Measurements from ENCODE around the gene ONECUT3.
A peak's percentile ranks its signal among the peaks of the same experiment; 100 is the strongest.

ONECUT3 gene

DNA sequence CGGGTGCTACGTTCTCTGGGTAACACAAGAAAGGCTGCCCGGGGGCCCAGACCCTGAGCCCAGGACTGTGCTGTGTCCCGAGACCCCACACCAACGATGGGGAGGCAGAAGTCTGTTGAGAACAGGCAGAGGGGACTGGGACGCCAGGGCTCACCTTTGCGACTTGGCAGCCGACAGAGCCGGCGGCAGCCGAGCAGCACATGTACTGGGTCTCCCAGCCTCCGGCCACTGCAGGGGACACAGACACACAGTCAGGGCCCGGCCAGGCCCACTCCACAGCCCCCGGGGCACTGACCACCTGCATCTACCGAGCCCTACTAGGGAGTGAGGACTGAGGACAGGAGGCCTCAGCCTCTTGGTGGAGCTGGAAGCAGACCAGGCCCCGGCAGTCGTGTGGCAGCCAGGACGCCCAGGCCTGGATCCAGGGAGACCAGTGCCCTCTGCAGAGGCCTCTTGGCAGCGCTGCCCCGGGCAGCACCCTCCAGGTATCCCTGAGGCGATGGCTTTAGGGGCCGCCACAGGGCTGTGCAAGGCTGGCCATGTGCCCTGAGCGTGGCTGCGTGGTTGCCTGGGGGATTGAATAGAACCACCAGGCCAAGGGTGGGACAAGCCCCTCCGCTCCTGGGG, 64.4 kb downstream of the ONECUT3 start:
- DNase-seq = no peak

- DNase-seq = no peak
Observed at GRCh38 chr19:1818549-1819195, 65.4 kb downstream of the ONECUT3 start.

DNA sequence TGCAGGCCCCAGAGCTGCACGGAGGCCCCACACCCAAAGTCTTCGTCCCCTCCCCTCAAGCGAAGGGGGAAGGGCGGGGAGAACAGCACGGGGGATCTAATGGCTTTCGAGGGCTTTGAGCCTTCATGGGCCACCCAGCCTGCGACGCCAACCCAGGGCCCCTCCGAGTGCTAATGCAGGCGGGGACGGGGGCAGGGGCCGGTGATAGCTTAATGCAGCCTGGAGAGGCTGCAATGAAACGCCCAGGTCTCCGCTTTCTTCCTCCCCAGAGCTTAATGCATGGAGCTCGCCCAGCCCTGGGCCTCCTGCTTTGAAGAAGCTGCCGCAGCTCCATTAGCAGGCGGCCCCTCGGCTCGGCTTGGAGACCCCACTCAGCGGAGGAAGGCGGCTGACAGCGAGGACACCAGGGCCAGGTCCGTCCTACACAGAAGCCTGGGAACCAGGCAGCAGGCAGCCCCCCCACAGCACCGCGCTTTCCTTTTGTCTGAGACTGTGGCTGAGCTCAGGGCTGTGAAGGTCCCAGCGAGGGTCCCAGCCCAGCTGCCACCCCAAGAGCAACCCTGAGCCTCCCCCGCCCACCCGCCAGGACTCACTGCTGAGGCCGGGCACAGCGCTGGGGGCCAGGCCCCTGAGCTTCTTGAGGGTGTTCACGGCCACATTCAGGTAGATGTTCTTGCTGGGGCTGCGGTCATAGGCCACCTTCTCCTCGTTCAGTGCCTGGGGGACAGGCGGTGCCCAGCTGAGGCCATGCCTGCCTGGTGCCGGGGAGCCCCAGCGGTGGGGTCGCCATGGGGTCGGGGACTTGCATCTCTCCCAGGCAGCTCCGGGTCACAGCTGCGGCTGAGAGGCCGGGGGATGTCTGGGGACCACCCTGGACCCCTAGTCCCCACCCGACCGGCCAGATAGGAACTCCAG, 66.3 kb downstream of the ONECUT3 start:
- no peak for DNase-seq

DNA sequence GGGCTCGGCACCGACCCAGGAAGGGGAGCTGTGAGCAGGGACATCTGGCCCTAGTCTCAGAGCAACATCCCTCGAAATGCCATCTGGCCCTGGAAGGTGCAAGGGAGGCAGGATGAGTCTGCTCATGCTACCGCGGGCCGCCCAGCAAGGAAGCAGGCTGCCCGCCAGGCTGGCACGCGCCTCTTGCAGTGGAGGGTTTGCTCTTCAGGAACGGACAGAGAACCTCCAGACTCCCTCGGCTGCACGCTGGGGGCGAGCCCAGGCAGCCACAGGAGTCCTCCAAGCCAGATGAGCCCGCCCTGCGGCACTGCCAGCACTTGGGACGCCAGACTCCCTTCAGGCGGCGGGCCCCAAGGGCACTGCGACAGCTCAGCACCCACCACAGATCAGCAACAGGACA, 68.9 kb downstream of the ONECUT3 start:
- DNase-seq = no peak

GRCh38 chr19:1823020-1823419, 69.7 kb downstream of the ONECUT3 start:
- no peak for DNase-seq

GRCh38 chr19:1823539-1824251, 70.4 kb downstream of the ONECUT3 start:
- no peak for DNase-seq

- no peak for DNase-seq
Observed at GRCh38 chr19:1824252-1824622, 70.9 kb downstream of the ONECUT3 start.

DNA sequence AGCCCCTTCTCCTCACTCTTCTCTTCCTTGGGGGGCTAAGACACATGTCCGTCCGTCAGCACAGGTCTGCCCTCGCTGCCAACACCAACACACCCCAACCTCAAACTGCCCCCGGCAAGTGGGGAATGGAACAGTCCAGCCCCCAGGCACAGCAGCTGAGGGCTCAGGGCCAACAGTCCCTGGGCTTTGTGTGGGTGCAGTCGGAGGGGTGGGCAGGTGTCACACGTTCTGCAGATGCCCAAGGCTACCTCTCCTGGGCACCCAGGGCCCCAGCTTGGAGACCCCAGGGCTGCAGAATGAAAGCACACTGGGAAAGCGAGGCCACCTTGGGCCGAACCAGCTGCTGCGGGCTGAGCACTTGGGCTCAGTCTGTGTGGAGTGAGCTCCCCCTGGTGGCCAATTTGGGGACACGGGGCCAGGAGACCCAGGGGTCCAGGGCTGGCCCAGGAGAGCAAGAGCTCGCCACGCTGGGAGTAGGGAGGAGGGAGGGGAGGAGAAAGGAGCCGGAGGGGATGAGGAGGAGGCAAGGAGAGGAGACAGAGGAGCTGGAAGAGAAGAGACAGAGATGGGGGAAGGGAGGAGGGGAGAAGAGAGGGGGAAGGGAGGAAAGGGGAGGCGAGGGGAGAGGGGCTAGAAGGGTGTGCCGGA, 72.7 kb downstream of the ONECUT3 start:
- DNase-seq = peak; percentile 99

DNA sequence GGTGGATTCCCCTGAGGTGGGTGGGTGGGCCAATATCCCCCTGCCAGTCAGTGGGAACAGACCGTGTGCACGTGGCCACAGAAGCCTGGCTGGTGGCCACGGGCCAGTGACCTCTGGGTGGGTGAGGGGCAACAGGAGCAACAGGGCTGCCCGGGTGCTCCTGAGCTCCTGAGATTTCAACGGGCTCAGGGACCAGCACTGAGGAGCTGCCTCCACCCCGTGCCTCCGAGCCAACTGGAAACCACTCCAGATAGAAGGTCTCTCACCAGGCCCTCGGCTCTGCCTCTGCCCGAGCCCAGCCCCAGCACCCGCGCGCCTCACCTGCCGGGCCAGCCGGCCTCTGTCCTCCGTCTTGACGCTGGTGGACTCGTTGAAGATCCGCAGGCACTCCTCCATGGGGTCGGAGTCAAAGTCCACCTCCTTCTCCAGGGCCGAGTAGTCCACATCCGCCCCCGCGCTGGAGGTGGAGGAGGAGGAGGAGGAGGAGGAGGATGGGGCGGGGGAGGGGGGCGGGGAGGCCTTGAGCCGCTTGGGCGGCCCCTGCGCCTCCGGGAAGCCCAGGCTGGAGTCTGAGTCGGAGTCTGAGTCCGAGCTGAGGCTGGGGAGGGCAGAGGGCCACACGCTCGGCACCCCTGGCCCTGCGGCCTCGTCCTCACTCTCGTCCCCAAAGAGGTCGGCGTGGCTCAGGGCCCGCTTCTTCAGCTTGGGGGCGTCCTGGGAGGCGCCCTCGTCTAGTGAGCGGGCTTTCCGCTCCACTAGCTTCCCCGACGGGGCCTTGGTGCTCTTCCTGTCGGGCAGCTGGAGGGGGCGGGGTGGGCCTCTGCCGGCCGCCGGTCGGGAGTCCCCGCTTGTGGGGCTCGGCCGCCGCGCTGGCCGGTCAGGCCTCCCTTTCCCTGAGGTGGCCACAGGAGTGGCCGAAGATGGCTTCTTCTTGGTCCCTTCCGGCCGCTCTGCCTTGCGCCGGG, 73.5 kb downstream of the ONECUT3 start:
- peak; percentile 88 for DNase-seq

- DNase-seq = no peak
Observed at GRCh38 chr19:1827566-1828278, 74.4 kb downstream of the ONECUT3 start.

DNA sequence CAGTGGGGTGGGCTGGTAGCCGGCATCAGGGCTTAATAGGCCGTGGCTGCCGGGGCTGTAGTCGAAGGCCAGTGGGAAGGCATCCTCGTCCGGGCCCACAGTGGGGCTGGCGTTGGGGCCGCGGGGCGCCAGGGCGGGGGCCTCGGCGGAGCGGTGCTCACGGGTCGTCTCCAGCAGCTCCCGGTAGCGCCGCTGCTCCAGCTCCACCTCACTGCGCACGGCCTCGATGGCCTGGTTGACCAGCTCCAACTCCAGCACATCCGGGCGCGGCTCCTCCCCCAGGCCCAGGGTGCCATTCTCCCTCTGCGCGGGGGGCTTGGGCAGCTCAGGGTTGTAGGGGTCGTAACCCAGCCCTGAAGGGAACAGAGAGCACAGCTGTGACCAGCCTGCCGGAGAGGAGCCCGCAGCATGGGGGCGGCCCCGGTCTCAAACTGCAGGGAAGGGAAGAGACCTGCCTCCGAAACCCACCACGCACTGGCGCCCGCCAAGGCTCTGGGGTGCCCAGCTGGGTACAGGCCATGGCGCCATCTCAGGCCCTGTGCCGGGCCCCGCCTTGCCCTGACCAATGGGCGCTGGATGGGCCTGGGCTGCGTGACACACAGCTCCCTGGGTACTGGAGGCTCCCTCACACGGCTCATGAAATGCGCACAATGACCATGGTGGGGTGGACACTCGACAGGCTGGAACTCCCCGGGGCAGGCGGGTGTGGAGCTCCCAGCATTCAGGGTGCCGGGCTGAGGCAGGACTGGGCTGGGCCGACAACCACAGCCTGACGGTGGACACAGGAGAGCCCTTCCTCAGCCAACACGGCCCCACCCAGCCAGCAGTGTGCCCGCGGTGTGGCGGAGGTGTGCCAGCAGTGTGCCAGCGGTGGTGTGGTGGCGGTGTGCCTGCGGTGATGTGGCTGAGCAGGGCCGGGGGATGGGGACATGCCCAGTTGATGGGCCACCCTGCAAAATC, 75.3 kb downstream of the ONECUT3 start:
- DNase-seq = no peak

GRCh38 chr19:1829958-1830357, 76.7 kb downstream of the ONECUT3 start:
- DNase-seq = no peak

DNA sequence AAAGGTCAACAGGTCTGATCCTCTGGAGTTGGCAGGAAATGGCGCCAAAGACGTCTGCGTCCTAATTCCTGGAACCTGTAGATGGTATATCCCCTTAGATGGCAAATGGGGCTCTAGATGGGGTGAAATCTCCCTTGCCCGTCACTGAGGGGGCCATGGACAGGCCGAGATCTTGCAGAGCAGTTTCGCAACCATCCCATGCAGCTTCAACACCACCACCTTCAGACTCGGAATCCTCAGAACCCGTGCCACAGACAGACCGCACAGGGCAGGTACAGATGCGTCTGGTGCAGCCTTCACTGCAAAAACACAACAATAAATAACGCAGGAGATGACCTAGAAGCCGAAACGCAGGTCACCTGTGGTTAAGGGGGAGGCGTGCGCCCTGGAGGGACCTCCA, 77.3 kb downstream of the ONECUT3 start:
- DNase-seq = no peak

All from 8988T (cell line).